Myocyte (in vitro differentiated cells): ENCODE measurements around the gene LRIG3. TPM values are rescaled to one million over a fixed set of nuclear protein-coding genes. Genes with fewer than 3 reads are reported as not detected.
"Not testable (repeated sequence)": the region's sequence is repeated elsewhere in the genome, so short reads cannot be mapped to it uniquely, and the experiment has no call there.

Source experiments
- DNase-seq: peaks from one replicate; pipeline ENCODE4 v3.0.0-alpha.2; 2012; ENCODE audit warnings: low read depth
- total RNA-seq: library from RNA; depleted of rRNA; stranded (reverse); fragments of >200 nt; gene quantifications from 2 replicates; pipeline ENCODE4 v1.2.3, GENCODE V29; 2014

LRIG3 gene
- total RNA-seq, 1 donor from 2014 or later = 19.1 TPM

GRCh38 chr12:58902726-58903125 is 17.6 kb downstream of the LRIG3 start:
- DNase-seq = not testable (repeated sequence)

- no peak for DNase-seq
Observed at GRCh38 chr12:58901664-58902063, 18.6 kb downstream of the LRIG3 start.

DNA sequence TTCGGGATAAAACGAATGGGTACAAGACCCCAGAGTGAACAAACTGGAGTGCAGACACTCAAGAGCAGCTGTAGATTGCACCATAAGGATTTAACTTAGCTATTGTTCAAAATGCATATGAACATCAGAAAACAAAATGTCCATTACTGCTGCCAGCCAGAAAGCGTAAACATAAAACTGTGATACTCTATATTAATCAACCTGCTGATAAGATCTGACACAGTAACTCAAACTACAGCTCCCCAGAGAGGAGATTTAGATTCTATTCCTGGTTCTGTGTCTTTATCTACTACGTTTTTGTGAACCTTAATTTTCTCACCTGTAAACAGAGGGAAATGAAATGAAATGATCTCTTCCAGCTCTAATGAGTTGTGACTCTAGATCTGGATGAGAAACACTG is 22.3 kb downstream of the LRIG3 start:
- no peak for DNase-seq

GRCh38 chr12:58896278-58896677 is 24.0 kb downstream of the LRIG3 start:
- DNase-seq = no peak

- no peak for DNase-seq
Observed at GRCh38 chr12:58895053-58895452, 25.3 kb downstream of the LRIG3 start.

GRCh38 chr12:58894040-58894439 is 26.3 kb downstream of the LRIG3 start:
- DNase-seq = no peak

DNA sequence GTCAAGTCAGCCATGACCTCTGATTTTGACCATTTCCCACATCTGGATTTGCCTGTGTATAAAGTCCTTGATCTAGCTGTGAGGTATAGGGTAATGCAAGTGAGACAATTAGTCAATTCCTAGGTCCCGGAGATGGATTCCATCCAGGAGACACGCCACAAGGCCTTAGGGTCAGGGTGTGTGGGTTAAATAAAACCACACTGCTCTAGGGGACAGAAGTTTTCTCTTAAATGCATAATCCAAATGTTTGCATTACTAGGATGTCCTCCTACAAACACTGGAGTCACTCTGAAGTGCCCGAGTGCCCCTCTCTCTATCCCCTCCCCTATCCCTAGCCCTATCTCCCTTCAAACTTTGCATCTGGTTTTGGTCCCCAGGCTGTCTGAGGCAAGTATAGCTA is 26.8 kb downstream of the LRIG3 start:
- DNase-seq = no peak

GRCh38 chr12:58889557-58889956 is 30.7 kb downstream of the LRIG3 start:
- DNase-seq = no peak

DNA sequence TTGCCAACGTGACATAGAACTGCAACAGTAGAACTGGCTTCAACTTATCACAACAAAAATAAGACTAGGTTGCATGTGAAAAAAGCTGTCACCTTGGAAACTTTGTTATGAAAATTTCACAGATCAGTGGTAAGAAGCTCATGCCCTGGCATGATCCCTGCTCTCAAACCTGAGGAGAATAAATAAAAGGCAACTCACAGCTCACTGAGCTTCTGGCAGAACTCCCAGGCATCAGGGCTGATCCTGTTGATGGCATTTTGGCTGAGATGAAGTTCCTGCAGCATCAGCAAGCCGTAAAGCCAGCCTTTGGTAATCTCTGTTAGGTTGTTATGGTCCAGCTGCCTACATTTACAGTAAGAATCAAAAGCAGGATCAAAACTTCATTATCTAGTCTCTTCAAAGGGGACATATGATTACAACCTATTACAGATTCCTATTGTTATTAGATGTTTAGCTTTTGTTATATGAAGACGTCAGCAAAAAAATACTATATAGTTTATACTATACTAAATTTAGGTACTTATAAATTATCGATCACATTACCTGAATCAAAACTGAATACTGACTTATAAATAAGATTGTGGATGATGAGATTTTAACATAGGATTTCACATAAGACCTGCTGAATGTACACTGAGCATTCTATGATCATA is 32.0 kb downstream of the LRIG3 start:
- DNase-seq = peak; percentile 73

DNA sequence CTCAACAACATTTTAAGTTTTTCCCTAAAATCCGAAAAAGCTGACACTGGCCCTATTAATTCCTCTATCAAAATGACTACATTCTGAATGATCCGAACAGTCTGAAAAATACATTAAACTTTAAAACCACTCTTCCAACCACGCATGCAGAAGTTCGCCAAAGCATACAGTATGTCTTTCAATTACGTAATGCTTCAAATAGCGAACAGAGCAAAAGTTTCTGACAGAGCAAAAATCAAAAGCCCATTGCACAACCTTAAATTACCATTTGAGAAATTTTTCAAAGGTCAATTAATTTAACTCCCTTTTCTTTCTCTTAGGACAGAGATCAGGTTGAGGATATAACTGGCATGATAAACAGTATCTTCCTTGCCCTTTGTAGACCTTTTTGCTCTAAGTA is 33.2 kb downstream of the LRIG3 start:
- DNase-seq = no peak

- no peak for DNase-seq
Observed at GRCh38 chr12:58886474-58886873, 33.8 kb downstream of the LRIG3 start.

GRCh38 chr12:58884916-58885315 is 35.4 kb downstream of the LRIG3 start:
- DNase-seq = no peak

- DNase-seq = no peak
Observed at GRCh38 chr12:58883576-58884334, 36.5 kb downstream of the LRIG3 start.

- no peak for DNase-seq
Observed at GRCh38 chr12:58882826-58883225, 37.5 kb downstream of the LRIG3 start.

DNA sequence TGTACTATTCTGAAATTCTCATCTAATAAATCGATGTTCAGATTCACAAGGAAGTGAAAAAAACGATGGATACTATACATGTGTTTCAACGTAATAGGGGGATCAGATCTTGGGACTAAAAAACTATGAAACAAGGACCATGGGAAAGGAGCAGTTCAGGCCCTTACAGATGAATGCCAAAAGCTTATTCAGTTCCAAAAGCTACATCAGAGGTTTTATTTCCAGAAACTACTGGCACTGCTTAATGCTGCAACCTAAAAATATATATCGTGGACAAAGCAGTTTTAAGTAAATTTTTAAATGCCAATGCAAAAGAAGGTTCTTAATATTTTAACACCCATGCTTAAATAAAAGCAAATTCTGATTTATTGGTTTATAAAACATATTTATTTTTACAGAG is 38.5 kb downstream of the LRIG3 start:
- DNase-seq = no peak

GRCh38 chr12:58880639-58881038 is 39.7 kb downstream of the LRIG3 start:
- DNase-seq = no peak

- peak; percentile 97 for DNase-seq
Observed at GRCh38 chr12:58877243-58877743, 43.0 kb downstream of the LRIG3 start.

- peak; percentile 92 for DNase-seq
Observed at GRCh38 chr12:58873496-58873895, 46.8 kb downstream of the LRIG3 start.

DNA sequence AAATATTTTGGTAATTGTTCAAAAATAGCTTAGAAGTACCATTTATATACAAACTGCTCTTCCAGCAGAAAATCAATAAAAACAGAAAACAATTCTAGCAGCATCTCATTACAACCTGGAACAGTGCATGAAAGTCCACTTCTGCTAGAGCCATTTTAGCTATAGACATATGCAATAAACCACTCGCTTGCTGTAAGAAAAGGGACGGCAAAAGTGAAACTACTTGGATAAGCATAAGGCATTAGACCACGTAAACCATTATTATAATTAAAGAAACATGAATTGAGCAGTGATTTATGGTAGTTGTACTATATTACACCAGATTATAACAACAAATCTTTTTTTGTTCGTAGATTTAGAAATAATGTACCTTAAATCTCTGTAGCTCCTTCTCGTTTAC is 48.7 kb downstream of the LRIG3 start:
- DNase-seq = no peak

DNA sequence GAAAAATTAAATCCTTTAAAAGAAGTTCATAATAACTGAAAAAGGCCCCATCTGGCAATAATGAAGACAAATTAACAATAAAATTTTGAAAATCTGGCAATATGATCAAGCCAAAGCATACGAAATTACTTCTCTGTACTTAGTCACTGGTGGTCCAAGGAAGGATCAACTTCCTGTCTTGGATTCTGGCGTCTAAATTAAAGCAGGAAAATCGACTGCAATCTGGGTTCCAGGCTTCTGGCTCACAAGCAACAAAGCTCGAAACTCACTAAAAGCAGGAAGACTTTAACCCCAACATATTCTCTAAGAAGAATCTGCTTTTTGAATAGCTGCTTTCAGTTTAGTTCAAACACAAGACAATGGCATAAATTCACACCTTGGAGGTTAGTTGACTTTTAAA is 49.7 kb downstream of the LRIG3 start:
- no peak for DNase-seq

GRCh38 chr12:58860788-58861240 is 59.5 kb downstream of the LRIG3 start:
- no peak for DNase-seq

DNA sequence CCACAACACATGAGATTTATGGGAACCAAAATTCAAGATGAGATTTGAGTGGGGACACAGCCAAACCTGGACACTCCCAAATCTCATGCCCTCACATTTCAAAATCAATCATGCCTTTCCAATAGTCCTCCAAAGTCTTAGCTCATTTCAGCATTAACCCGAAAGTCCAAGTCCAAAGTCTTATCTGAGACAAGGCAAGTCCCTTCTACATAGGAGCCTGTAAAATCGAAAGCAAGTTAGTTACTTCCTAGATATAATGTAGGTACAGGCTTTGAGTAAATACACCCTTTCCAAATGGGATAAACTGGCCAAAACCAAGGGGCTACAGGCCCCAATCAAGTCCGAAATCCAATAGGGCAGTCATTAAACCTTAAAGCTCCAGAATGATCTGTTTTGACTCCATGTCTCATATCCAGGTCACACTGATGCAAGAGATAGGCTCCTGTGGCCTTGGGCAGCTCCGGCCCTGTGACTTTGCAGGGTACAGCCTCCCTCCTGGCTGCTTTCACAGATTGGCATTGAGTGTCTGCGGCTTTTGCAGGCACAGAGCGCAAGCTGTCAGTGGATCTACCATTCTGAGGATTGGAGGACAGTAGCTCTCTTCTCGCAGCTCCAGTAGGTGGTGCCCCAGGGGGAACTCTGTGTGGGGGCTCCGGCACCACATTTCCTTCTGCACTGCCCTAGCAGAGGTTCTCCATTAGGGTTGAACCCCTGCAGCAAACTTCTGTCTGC is 60.1 kb downstream of the LRIG3 start:
- no peak for DNase-seq
